Measurements from ENCODE around the gene SPDYE4. TPM values are rescaled to one million over a fixed set of nuclear protein-coding genes. Genes with fewer than 3 reads are reported as not detected.

SPDYE4 gene
- total RNA-seq, 6 experiments from 2014 or later = not detected

- no peak overlapping the region for H3K4me3 ChIP-seq
- no peaks in the 10 kb centered on the region for H3K36me3 ChIP-seq
- no peak for ATAC-seq
- H3K27me3 ChIP-seq = no peaks in the 10 kb centered on the region
- WGBS (ENCODE audit: insufficient coverage, low coverage, low lambda C conversion rate, missing lambda C conversion rate) = 45% methylated on average over 1 of the region's 1 CpG
- no peak overlapping the region for H3K27ac ChIP-seq
- H3K9me3 ChIP-seq = no peaks in the 10 kb centered on the region
- TF ChIP-seq POLR2A (IDR thresholded peaks at IDR 0.05) (no peak), CTCF (IDR thresholded peaks at IDR 0.05) (no peak)
- H3K4me1 ChIP-seq = no peaks in the 10 kb centered on the region
- no peak for DNase-seq
- intact Hi-C loops (cut with DNase I) = no loop called here
Measured at GRCh38 chr17:8776881-8777280, 18.5 kb upstream of the SPDYE4 start.

GRCh38 chr17:8776248-8776647 lies 17.9 kb upstream of the SPDYE4 start:
- TF ChIP-seq POLR2A (IDR thresholded peaks at IDR 0.05) (no peak), CTCF (IDR thresholded peaks at IDR 0.05) (no peak)
- DNase-seq (no peak), ATAC-seq (no peak)
- H3K4me1 ChIP-seq = no peaks in the 10 kb centered on the region
- no peak overlapping the region for H3K27ac ChIP-seq
- H3K36me3 ChIP-seq = no peaks in the 10 kb centered on the region
- no peaks in the 10 kb centered on the region for H3K9me3 ChIP-seq
- intact Hi-C loops (cut with DNase I) = no loop called here
- no peak overlapping the region for H3K4me3 ChIP-seq
- H3K27me3 ChIP-seq = no peaks in the 10 kb centered on the region

GRCh38 chr17:8766731-8767130 lies 8.4 kb upstream of the SPDYE4 start:
- H3K9me3 ChIP-seq = no peaks in the 10 kb centered on the region
- H3K4me1 ChIP-seq = no peaks in the 10 kb centered on the region
- no peaks in the 10 kb centered on the region for H3K36me3 ChIP-seq
- intact Hi-C loops (cut with DNase I) = no loop called here
- H3K27ac ChIP-seq = no peak overlapping the region
- WGBS (ENCODE audit: insufficient coverage, low coverage, low lambda C conversion rate, missing lambda C conversion rate) = 86% methylated on average over 1 of the region's 2 CpGs
- H3K27me3 ChIP-seq = no peaks in the 10 kb centered on the region
- no peak for ATAC-seq
- TF ChIP-seq CTCF (IDR thresholded peaks at IDR 0.05) (no peak), POLR2A (IDR thresholded peaks at IDR 0.05) (no peak)
- DNase-seq = no peak
- no peak overlapping the region for H3K4me3 ChIP-seq

- DNase-seq (no peak), ATAC-seq (no peak)
- H3K4me1 ChIP-seq = no peaks in the 10 kb centered on the region
- TF ChIP-seq CTCF (IDR thresholded peaks at IDR 0.05) = no peak
- no peak for TF ChIP-seq POLR2A (IDR thresholded peaks at IDR 0.05)
- H3K27ac ChIP-seq = no peak overlapping the region
- H3K4me3 ChIP-seq = no peak overlapping the region
- H3K9me3 ChIP-seq = no peaks in the 10 kb centered on the region
- intact Hi-C loops (cut with DNase I) = no loop called here
- no peaks in the 10 kb centered on the region for H3K27me3 ChIP-seq
- 87% methylated on average over 8 of the region's 8 CpGs for WGBS (ENCODE audit: insufficient coverage, low coverage, low lambda C conversion rate, missing lambda C conversion rate)
- no peaks in the 10 kb centered on the region for H3K36me3 ChIP-seq
Measured at GRCh38 chr17:8762012-8762411, 3.7 kb upstream of the SPDYE4 start.

- intact Hi-C loops (cut with DNase I) = loop anchor here in 1 of 2 donors (10.0 kb wide), 1 partner anchor 362 kb away; the partner anchor contains the start of gene RNF222
- no peaks in the 10 kb centered on the region for H3K4me1 ChIP-seq
- H3K4me3 ChIP-seq = no peak overlapping the region
- no peaks in the 10 kb centered on the region for H3K36me3 ChIP-seq
- TF ChIP-seq POLR2A (IDR thresholded peaks at IDR 0.05) = no peak
- TF ChIP-seq CTCF (IDR thresholded peaks at IDR 0.05) = no peak
- DNase-seq (no peak), ATAC-seq (no peak)
- no peaks in the 10 kb centered on the region for H3K9me3 ChIP-seq
- 93% methylated on average over 8 of the region's 13 CpGs for WGBS (ENCODE audit: insufficient coverage, low coverage, low lambda C conversion rate, missing lambda C conversion rate)
- no peaks in the 10 kb centered on the region for H3K27me3 ChIP-seq
- no peak overlapping the region for H3K27ac ChIP-seq
Measured at GRCh38 chr17:8757189-8757588, 1.2 kb downstream of the SPDYE4 start.
